WTC11 (cell line): ENCODE results near the gene FABP1. TPM values are rescaled to one million over a fixed set of nuclear protein-coding genes. Genes with fewer than 3 reads are reported as not detected.

Experiments used
- ATAC-seq: fragments of 200-7000 bp; cut with Tn5 transposase; 2 replicates; pipeline ENCODE4 v1.10.0; 2021; ENCODE audit warnings: mild to moderate bottlenecking, moderate library complexity
- CTCF ChIA-PET: fragments of 300-600 bp; sonication (Branson Sonifier 250); formaldehyde crosslinking; loops from one replicate; lab custom pipeline; 2021; ENCODE audit warnings: antibody characterized with exemption; lab: Charles Lee
- POLR2A ChIA-PET: fragments of 350-600 bp; sonication (Branson Sonifier 250); formaldehyde crosslinking; loops from one replicate; lab custom pipeline; 2021; ENCODE audit warnings: antibody characterized with exemption; lab: Charles Lee
- DNase-seq: peaks from one replicate; pipeline ENCODE4 v3.0.0; 2021; ENCODE audit warnings: low spot score
- H3K27ac Mint-ChIP-seq: 2 replicates; pipeline ENCODE4 v1.8.0; 2021; ENCODE audit warnings: mixed read lengths
- H3K27me3 Mint-ChIP-seq: 2 replicates; pipeline ENCODE4 v1.8.0; 2021; ENCODE audit warnings: low read depth, mild to moderate bottlenecking, moderate library complexity, mixed read lengths
- H3K36me3 Mint-ChIP-seq: 2 replicates; pipeline ENCODE4 v1.8.0; 2021; ENCODE audit warnings: mixed read lengths
- H3K4me1 Mint-ChIP-seq: 2 replicates; pipeline ENCODE4 v1.8.0; 2022; ENCODE audit warnings: mixed read lengths
- H3K4me3 Mint-ChIP-seq: 2 replicates; pipeline ENCODE4 v1.8.0; 2021; ENCODE audit warnings: mild to moderate bottlenecking, moderate library complexity, mixed read lengths
- H3K9me3 Mint-ChIP-seq: 2 replicates; pipeline ENCODE4 v1.8.0; 2021; ENCODE audit warnings: mixed read lengths
- ATF1 ChIP-seq: sonication (generic); formaldehyde crosslinking; IDR thresholded peaks from 2 replicates; pipeline ENCODE4 v1.8.1; 2023; ENCODE audit warnings: mild to moderate bottlenecking, moderate library complexity, missing genetic modification reagents
- CBFB ChIP-seq: sonication (generic); formaldehyde crosslinking; IDR thresholded peaks from 2 replicates; pipeline ENCODE4 v1.8.1; 2022; ENCODE audit warnings: mild to moderate bottlenecking, low read depth, missing genetic modification reagents
- CREB1 ChIP-seq: sonication (generic); formaldehyde crosslinking; IDR thresholded peaks from 2 replicates; pipeline ENCODE4 v1.8.0; 2023; ENCODE audit warnings: mild to moderate bottlenecking, missing genetic modification reagents
- ESRRA ChIP-seq: sonication (generic); formaldehyde crosslinking; IDR thresholded peaks from 2 replicates; pipeline ENCODE4 v1.8.1; 2022; ENCODE audit warnings: mild to moderate bottlenecking, missing genetic modification reagents, borderline replicate concordance
- ETV6 ChIP-seq: sonication (generic); formaldehyde crosslinking; IDR thresholded peaks from 2 replicates; pipeline ENCODE4 v1.8.1; 2022; ENCODE audit warnings: mild to moderate bottlenecking, missing genetic modification reagents
- FOXP1 ChIP-seq: sonication (generic); formaldehyde crosslinking; IDR thresholded peaks from 2 replicates; pipeline ENCODE4 v1.8.0; 2022; ENCODE audit warnings: missing genetic modification reagents, mild to moderate bottlenecking, moderate library complexity, borderline replicate concordance
- GABPB1 ChIP-seq: sonication (generic); formaldehyde crosslinking; IDR thresholded peaks from 2 replicates; pipeline ENCODE4 v1.8.1; 2023; ENCODE audit warnings: mild to moderate bottlenecking, missing genetic modification reagents
- NR3C1 ChIP-seq: sonication (generic); formaldehyde crosslinking; conservative IDR thresholded peaks from 2 replicates; pipeline ENCODE4 v1.8.1; 2023; ENCODE audit warnings: low read depth, mild to moderate bottlenecking, missing genetic modification reagents
- RORB ChIP-seq: fragments of 250-450 bp; sonication (Bioruptor Pico); IDR thresholded peaks from 2 replicates; pipeline ENCODE4 v1.9.0; 2021; ENCODE audit warnings: mild to moderate bottlenecking
- SOX15 ChIP-seq: fragments of 250-450 bp; sonication (Bioruptor Pico); IDR thresholded peaks from 2 replicates; pipeline ENCODE4 v1.9.0; 2021; ENCODE audit warnings: mild to moderate bottlenecking
- SP1 ChIP-seq: sonication (generic); formaldehyde crosslinking; conservative IDR thresholded peaks from 2 replicates; pipeline ENCODE4 v1.8.1; 2022; ENCODE audit warnings: missing genetic modification reagents
- ZNF121 ChIP-seq: sonication (generic); formaldehyde crosslinking; IDR thresholded peaks from 2 replicates; pipeline ENCODE4 v1.8.0; 2023; ENCODE audit warnings: missing genetic modification reagents
- ZNF138 ChIP-seq: sonication (generic); formaldehyde crosslinking; conservative IDR thresholded peaks from 2 replicates; pipeline ENCODE4 v1.8.1; 2022; ENCODE audit warnings: mild to moderate bottlenecking, moderate library complexity, missing genetic modification reagents
- ZNF232 ChIP-seq: sonication (generic); formaldehyde crosslinking; IDR thresholded peaks from 2 replicates; pipeline ENCODE4 v1.8.0; 2022; ENCODE audit warnings: mild to moderate bottlenecking, missing genetic modification reagents
- ZNF281 ChIP-seq: sonication (generic); formaldehyde crosslinking; IDR thresholded peaks from 2 replicates; pipeline ENCODE4 v1.8.0; 2023; ENCODE audit warnings: mild to moderate bottlenecking, missing genetic modification reagents
- ZSCAN18 ChIP-seq: fragments of 250-450 bp; sonication (Bioruptor Pico); IDR thresholded peaks from 2 replicates; pipeline ENCODE4 v2.1.2; 2022; ENCODE audit warnings: mild to moderate bottlenecking, moderate library complexity
- total RNA-seq: library from RNA; stranded (reverse); gene quantifications from 3 replicates; pipeline ENCODE4 v1.2.3, GENCODE V29; 2021
- TF ChIP-seq, protein P1 (sequence below): fragments of 250-450 bp; sonication (Bioruptor Pico); IDR thresholded peaks from 2 replicates; pipeline ENCODE4 v1.9.0; 2021; ENCODE audit warnings: mild to moderate bottlenecking, borderline replicate concordance
- TF ChIP-seq, protein P2 (sequence below): sonication (generic); formaldehyde crosslinking; IDR thresholded peaks from 2 replicates; pipeline ENCODE4 v1.8.1; 2022; ENCODE audit warnings: missing genetic modification reagents, borderline replicate concordance
- TF ChIP-seq, protein P3 (sequence below): sonication (generic); formaldehyde crosslinking; IDR thresholded peaks from 2 replicates; pipeline ENCODE4 v1.8.0; 2023; ENCODE audit warnings: missing genetic modification reagents
- TF ChIP-seq, protein P4 (sequence below): sonication (generic); formaldehyde crosslinking; IDR thresholded peaks from 2 replicates; pipeline ENCODE4 v1.8.0; 2022; ENCODE audit warnings: mild to moderate bottlenecking, missing genetic modification reagents

FABP1 gene
- total RNA-seq, 1 experiment from 2014 or later, result 0.46 TPM

GRCh38 chr2:88090446-88091283 is 37.2 kb downstream of the FABP1 start:
- Mint-ChIP-seq H3K27ac (no peak overlapping the region), H3K4me1 (peaks cover 12% of the 10 kb centered on the region), H3K9me3 (no peaks in the 10 kb centered on the region; the same call in 1 of the 2 replicates), H3K36me3 (no peaks in the 10 kb centered on the region), H3K27me3 (no peaks in the 10 kb centered on the region), H3K4me3 (no peak overlapping the region)
- CTCF ChIA-PET, result interaction anchor here (1.3 to 3.2 kb wide), 2 partner anchors 19 to 30 kb away, joined by 6 to 11 read pairs; no protein-coding TSS in a partner anchor
- POLR2A ChIA-PET, result interaction anchor here (0.6 kb wide), 1 partner anchor 370 kb away, joined by 11 read pairs; no protein-coding TSS in a partner anchor
- DNase-seq, result no peak
- ATAC-seq, result no peak
- TF ChIP-seq ZSCAN18 (CRISPR knock-in tag), result no peak
- TF ChIP-seq SOX15, result no peak
- TF ChIP-seq, protein P1, sequence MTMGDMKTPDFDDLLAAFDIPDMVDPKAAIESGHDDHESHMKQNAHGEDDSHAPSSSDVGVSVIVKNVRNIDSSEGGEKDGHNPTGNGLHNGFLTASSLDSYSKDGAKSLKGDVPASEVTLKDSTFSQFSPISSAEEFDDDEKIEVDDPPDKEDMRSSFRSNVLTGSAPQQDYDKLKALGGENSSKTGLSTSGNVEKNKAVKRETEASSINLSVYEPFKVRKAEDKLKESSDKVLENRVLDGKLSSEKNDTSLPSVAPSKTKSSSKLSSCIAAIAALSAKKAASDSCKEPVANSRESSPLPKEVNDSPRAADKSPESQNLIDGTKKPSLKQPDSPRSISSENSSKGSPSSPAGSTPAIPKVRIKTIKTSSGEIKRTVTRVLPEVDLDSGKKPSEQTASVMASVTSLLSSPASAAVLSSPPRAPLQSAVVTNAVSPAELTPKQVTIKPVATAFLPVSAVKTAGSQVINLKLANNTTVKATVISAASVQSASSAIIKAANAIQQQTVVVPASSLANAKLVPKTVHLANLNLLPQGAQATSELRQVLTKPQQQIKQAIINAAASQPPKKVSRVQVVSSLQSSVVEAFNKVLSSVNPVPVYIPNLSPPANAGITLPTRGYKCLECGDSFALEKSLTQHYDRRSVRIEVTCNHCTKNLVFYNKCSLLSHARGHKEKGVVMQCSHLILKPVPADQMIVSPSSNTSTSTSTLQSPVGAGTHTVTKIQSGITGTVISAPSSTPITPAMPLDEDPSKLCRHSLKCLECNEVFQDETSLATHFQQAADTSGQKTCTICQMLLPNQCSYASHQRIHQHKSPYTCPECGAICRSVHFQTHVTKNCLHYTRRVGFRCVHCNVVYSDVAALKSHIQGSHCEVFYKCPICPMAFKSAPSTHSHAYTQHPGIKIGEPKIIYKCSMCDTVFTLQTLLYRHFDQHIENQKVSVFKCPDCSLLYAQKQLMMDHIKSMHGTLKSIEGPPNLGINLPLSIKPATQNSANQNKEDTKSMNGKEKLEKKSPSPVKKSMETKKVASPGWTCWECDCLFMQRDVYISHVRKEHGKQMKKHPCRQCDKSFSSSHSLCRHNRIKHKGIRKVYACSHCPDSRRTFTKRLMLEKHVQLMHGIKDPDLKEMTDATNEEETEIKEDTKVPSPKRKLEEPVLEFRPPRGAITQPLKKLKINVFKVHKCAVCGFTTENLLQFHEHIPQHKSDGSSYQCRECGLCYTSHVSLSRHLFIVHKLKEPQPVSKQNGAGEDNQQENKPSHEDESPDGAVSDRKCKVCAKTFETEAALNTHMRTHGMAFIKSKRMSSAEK (CRISPR knock-in tag), result no peak
- TF ChIP-seq FOXP1, result no peak
- TF ChIP-seq ATF1 (CRISPR knock-in tag), result no peak
- TF ChIP-seq, protein P2, sequence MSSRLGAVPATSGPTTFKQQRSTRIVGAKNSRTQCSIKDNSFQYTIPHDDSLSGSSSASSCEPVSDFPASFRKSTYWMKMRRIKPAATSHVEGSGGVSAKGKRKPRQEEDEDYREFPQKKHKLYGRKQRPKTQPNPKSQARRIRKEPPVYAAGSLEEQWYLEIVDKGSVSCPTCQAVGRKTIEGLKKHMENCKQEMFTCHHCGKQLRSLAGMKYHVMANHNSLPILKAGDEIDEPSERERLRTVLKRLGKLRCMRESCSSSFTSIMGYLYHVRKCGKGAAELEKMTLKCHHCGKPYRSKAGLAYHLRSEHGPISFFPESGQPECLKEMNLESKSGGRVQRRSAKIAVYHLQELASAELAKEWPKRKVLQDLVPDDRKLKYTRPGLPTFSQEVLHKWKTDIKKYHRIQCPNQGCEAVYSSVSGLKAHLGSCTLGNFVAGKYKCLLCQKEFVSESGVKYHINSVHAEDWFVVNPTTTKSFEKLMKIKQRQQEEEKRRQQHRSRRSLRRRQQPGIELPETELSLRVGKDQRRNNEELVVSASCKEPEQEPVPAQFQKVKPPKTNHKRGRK (CRISPR knock-in tag), result no peak

DNA sequence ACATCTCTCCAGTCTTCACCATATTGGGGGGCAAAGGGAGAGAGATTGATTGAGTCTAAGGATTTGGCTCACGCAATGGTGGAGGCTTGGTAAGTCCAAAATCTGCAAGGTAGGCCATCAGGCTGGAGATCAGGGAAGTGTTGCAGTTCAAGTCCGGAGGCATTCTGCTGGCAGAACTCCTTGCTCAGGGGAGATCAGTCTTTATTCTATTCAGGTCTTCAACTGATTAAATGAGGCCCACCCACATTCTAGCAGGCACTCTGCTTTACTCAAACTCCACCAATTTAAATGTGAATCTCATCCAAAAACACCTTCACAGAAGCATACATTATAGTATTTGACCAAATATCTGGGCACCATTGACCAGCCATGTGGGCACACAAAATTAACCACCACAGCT is 38.9 kb downstream of the FABP1 start:
- no peak overlapping the region for H3K27ac Mint-ChIP-seq
- H3K4me1 Mint-ChIP-seq, result peaks cover under 1% of the 10 kb centered on the region
- no peaks in the 10 kb centered on the region for H3K36me3 Mint-ChIP-seq
- H3K4me3 Mint-ChIP-seq, result no peak overlapping the region
- no peak for ATAC-seq
- no peaks in the 10 kb centered on the region for H3K27me3 Mint-ChIP-seq
- POLR2A ChIA-PET, result no interaction called here
- no peak for DNase-seq
- CTCF ChIA-PET, result interaction anchor here (1.3 to 3.2 kb wide), 2 partner anchors 17 to 29 kb away, joined by 6 to 11 read pairs; no protein-coding TSS in a partner anchor
- TF ChIP-seq CREB1 (CRISPR knock-in tag), result no peak
- TF ChIP-seq ZNF138, result no peak
- TF ChIP-seq ESRRA (CRISPR knock-in tag), result no peak
- no peak for TF ChIP-seq ZNF281
- TF ChIP-seq ZNF121 (CRISPR knock-in tag), result no peak
- no peak for TF ChIP-seq GABPB1 (CRISPR knock-in tag)
- no peak for TF ChIP-seq FOXP1
- TF ChIP-seq, protein P2 (CRISPR knock-in tag), result no peak
- no peak for TF ChIP-seq SP1 (CRISPR knock-in tag)
- no peak for TF ChIP-seq ETV6 (CRISPR knock-in tag)
- TF ChIP-seq NR3C1, result no peak
- TF ChIP-seq, protein P3, sequence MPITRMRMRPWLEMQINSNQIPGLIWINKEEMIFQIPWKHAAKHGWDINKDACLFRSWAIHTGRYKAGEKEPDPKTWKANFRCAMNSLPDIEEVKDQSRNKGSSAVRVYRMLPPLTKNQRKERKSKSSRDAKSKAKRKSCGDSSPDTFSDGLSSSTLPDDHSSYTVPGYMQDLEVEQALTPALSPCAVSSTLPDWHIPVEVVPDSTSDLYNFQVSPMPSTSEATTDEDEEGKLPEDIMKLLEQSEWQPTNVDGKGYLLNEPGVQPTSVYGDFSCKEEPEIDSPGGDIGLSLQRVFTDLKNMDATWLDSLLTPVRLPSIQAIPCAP, result no peak
- no peak for TF ChIP-seq RORB (CRISPR knock-in tag)
- TF ChIP-seq, protein P4, sequence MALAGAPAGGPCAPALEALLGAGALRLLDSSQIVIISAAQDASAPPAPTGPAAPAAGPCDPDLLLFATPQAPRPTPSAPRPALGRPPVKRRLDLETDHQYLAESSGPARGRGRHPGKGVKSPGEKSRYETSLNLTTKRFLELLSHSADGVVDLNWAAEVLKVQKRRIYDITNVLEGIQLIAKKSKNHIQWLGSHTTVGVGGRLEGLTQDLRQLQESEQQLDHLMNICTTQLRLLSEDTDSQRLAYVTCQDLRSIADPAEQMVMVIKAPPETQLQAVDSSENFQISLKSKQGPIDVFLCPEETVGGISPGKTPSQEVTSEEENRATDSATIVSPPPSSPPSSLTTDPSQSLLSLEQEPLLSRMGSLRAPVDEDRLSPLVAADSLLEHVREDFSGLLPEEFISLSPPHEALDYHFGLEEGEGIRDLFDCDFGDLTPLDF (CRISPR knock-in tag), result no peak
- no peak for TF ChIP-seq CBFB (CRISPR knock-in tag)
- TF ChIP-seq ZNF232 (CRISPR knock-in tag), result no peak
- TF ChIP-seq, all 79 proteins: peak for 0
- no peaks in the 10 kb centered on the region; the same call in 1 of the 2 replicates for H3K9me3 Mint-ChIP-seq
